HG02885 (cell line): Measurements from ENCODE around the gene RMDN2.

Source experiments
- ATAC-seq: cut with Tn5 transposase; IDR thresholded peaks from one replicate; pipeline ENCODE4 v1.9.1; 2021; ENCODE audit warnings: mild to moderate bottlenecking; ENCODE audit not compliant: unreplicated experiment, poor library complexity

The RMDN2 gene

GRCh38 chr2:37896319-37896718, 28.8 kb upstream of the RMDN2 start:
- no peak for ATAC-seq

- no peak for ATAC-seq
Measured at GRCh38 chr2:37897511-37897910, 27.6 kb upstream of the RMDN2 start.

GRCh38 chr2:37898448-37898847, 26.6 kb upstream of the RMDN2 start:
- ATAC-seq = no peak

- no peak for ATAC-seq
Measured at GRCh38 chr2:37902991-37903390, 22.1 kb upstream of the RMDN2 start.

- no peak for ATAC-seq
Measured at GRCh38 chr2:37904425-37904824, 20.7 kb upstream of the RMDN2 start.

- ATAC-seq = no peak
Measured at GRCh38 chr2:37904993-37905392, 20.1 kb upstream of the RMDN2 start.

GRCh38 chr2:37906131-37906530, 19.0 kb upstream of the RMDN2 start:
- no peak for ATAC-seq

- ATAC-seq = no peak
Measured at GRCh38 chr2:37907501-37908225, 17.4 kb upstream of the RMDN2 start.

GRCh38 chr2:37911296-37911873, 13.7 kb upstream of the RMDN2 start:
- ATAC-seq = no peak

- ATAC-seq = no peak
Measured at GRCh38 chr2:37912056-37912455, 13.0 kb upstream of the RMDN2 start.

- no peak for ATAC-seq
Measured at GRCh38 chr2:37912616-37913015, 12.5 kb upstream of the RMDN2 start.

- ATAC-seq = no peak
Measured at GRCh38 chr2:37914340-37914739, 10.7 kb upstream of the RMDN2 start.

- no peak for ATAC-seq
Measured at GRCh38 chr2:37915773-37916172, 9.3 kb upstream of the RMDN2 start.

GRCh38 chr2:37916512-37917082, 8.5 kb upstream of the RMDN2 start:
- ATAC-seq = no peak

- ATAC-seq = no peak
Measured at GRCh38 chr2:37917281-37918228, 7.5 kb upstream of the RMDN2 start.

- ATAC-seq = no peak
Measured at GRCh38 chr2:37918742-37919186, 6.3 kb upstream of the RMDN2 start.

- no peak for ATAC-seq
Measured at GRCh38 chr2:37919631-37920032, 5.5 kb upstream of the RMDN2 start.

- ATAC-seq = no peak
Measured at GRCh38 chr2:37920570-37920969, 4.5 kb upstream of the RMDN2 start.

- ATAC-seq = no peak
Measured at GRCh38 chr2:37921781-37922180, 3.3 kb upstream of the RMDN2 start.

- no peak for ATAC-seq
Measured at GRCh38 chr2:37923308-37924055, 1.6 kb upstream of the RMDN2 start.
